IPS DF 6.9 (cell line): Measurements from ENCODE around the gene BAAT.
"Not testable (repeated sequence)": the region's sequence is repeated elsewhere in the genome, so short reads cannot be mapped to it uniquely, and the experiment has no call there.

Experiments
- DNase-seq: peaks from one replicate; pipeline ENCODE4 v3.0.0-alpha.2; 2013; ENCODE audit warnings: low read depth, low spot score
- H3K27ac ChIP-seq: one replicate; pipeline ENCODE4 v1.5.1; 2013; ENCODE audit warnings: low read length, control low read depth
- H3K27me3 ChIP-seq: 2 replicates; pipeline ENCODE4 v1.6.1; 2013; ENCODE audit warnings: mild to moderate bottlenecking, low read length; ENCODE audit not compliant: control insufficient read depth, insufficient read depth
- H3K36me3 ChIP-seq: 2 replicates; pipeline ENCODE4 v1.6.1; 2013; ENCODE audit warnings: low read length; ENCODE audit not compliant: control insufficient read depth, insufficient read depth
- H3K4me1 ChIP-seq: 2 replicates; pipeline ENCODE4 v1.6.1; 2013; ENCODE audit warnings: low read length; ENCODE audit not compliant: control insufficient read depth, insufficient read depth
- H3K4me3 ChIP-seq: 2 replicates; pipeline ENCODE4 v1.5.1; 2013; ENCODE audit warnings: mild to moderate bottlenecking, low read length
- H3K9me3 ChIP-seq: 2 replicates; pipeline ENCODE4 v1.6.1; 2013; ENCODE audit warnings: low read length, inconsistent platforms; ENCODE audit not compliant: control insufficient read depth, insufficient read depth
- whole genome bisulfite sequencing: extraction: QIAGEN DNeasy Blood & Tissue Kit; methylation state at CpG from one replicate; pipeline ENCODE4 v1.1.7; 2013; ENCODE audit warnings: mixed read lengths, missing lambda C conversion rate; ENCODE audit not compliant: insufficient read length, insufficient coverage; 5-methylcytosine and 5-hydroxymethylcytosine counted together

The BAAT gene

GRCh38 chr9:101384873-101385536, at the start of gene BAAT:
Gene BAAT (minus strand): TSS chr9:101385006. CDS start chr9:101371404, 13,602 bp downstream.
- not testable (repeated sequence) for H3K27me3 ChIP-seq, DNase-seq, H3K9me3 ChIP-seq, H3K36me3 ChIP-seq, H3K27ac ChIP-seq, H3K4me1 ChIP-seq, H3K4me3 ChIP-seq
- no CpG with 5 or more reads among the region's 11 CpGs for WGBS

- DNase-seq, result no peak
- no peaks in the 10 kb centered on the region for H3K4me1 ChIP-seq
Observed at GRCh38 chr9:101433229-101433628, 48.4 kb upstream of the BAAT start.

GRCh38 chr9:101432740-101433139, 47.9 kb upstream of the BAAT start:
- H3K4me1 ChIP-seq, result no peaks in the 10 kb centered on the region

More at GRCh38 chr9:101433229-101433628, 48.4 kb upstream of the BAAT start:
- Histone ChIP-seq H3K4me3 (no peak overlapping the region), H3K27me3 (no peaks in the 10 kb centered on the region), H3K9me3 (no peaks in the 10 kb centered on the region), H3K36me3 (no peaks in the 10 kb centered on the region), H3K27ac (no peak overlapping the region)
- WGBS, result no CpG with 5 or more reads among the region's 3 CpGs

GRCh38 chr9:101432171-101432570, 47.4 kb upstream of the BAAT start:
- Histone ChIP-seq H3K27ac (no peak overlapping the region), H3K4me1 (no peaks in the 10 kb centered on the region), H3K27me3 (no peaks in the 10 kb centered on the region), H3K9me3 (no peaks in the 10 kb centered on the region), H3K36me3 (no peaks in the 10 kb centered on the region), H3K4me3 (no peak overlapping the region)
- no peak for DNase-seq

More at GRCh38 chr9:101432740-101433139, 47.9 kb upstream of the BAAT start:
- H3K9me3 ChIP-seq, result no peaks in the 10 kb centered on the region
- H3K4me3 ChIP-seq, result no peak overlapping the region
- no peak for DNase-seq
- no peaks in the 10 kb centered on the region for H3K27me3 ChIP-seq
- no peak overlapping the region for H3K27ac ChIP-seq
- H3K36me3 ChIP-seq, result no peaks in the 10 kb centered on the region
- no CpG with 5 or more reads among the region's 1 CpG for WGBS

GRCh38 chr9:101429736-101430135, 44.9 kb upstream of the BAAT start:
- Histone ChIP-seq H3K27ac (no peak overlapping the region), H3K36me3 (no peaks in the 10 kb centered on the region), H3K4me3 (no peak overlapping the region), H3K27me3 (no peaks in the 10 kb centered on the region), H3K4me1 (no peaks in the 10 kb centered on the region), H3K9me3 (no peaks in the 10 kb centered on the region)
- DNase-seq, result no peak
- WGBS, result no CpG with 5 or more reads among the region's 7 CpGs

- no CpG with 5 or more reads among the region's 3 CpGs for WGBS
- H3K36me3 ChIP-seq, result no peaks in the 10 kb centered on the region
- H3K4me1 ChIP-seq, result no peaks in the 10 kb centered on the region
Observed at GRCh38 chr9:101428909-101429308, 44.1 kb upstream of the BAAT start.

GRCh38 chr9:101427957-101428655, 43.3 kb upstream of the BAAT start:
- Histone ChIP-seq H3K27ac (no peak overlapping the region), H3K4me3 (no peak overlapping the region)
- no CpG with 5 or more reads among the region's 3 CpGs for WGBS

More at GRCh38 chr9:101428909-101429308, 44.1 kb upstream of the BAAT start:
- Histone ChIP-seq H3K4me3 (no peak overlapping the region), H3K9me3 (no peaks in the 10 kb centered on the region), H3K27me3 (no peaks in the 10 kb centered on the region), H3K27ac (no peak overlapping the region)
- DNase-seq, result no peak

GRCh38 chr9:101427358-101427757, 42.6 kb upstream of the BAAT start:
- Histone ChIP-seq H3K36me3 (no peaks in the 10 kb centered on the region), H3K4me3 (no peak overlapping the region), H3K27ac (no peak overlapping the region), H3K27me3 (no peaks in the 10 kb centered on the region), H3K4me1 (no peaks in the 10 kb centered on the region), H3K9me3 (no peaks in the 10 kb centered on the region)
- WGBS, result no CpG with 5 or more reads among the region's 8 CpGs
- no peak for DNase-seq

More at GRCh38 chr9:101427957-101428655, 43.3 kb upstream of the BAAT start:
- Histone ChIP-seq H3K27me3 (no peaks in the 10 kb centered on the region), H3K4me1 (no peaks in the 10 kb centered on the region), H3K36me3 (no peaks in the 10 kb centered on the region), H3K9me3 (no peaks in the 10 kb centered on the region)
- no peak for DNase-seq

- no peaks in the 10 kb centered on the region for H3K36me3 ChIP-seq
- H3K27me3 ChIP-seq, result no peaks in the 10 kb centered on the region
- WGBS, result no CpG with 5 or more reads among the region's 5 CpGs
- H3K4me1 ChIP-seq, result no peaks in the 10 kb centered on the region
- H3K9me3 ChIP-seq, result no peaks in the 10 kb centered on the region
- H3K4me3 ChIP-seq, result no peak overlapping the region
- no peak overlapping the region for H3K27ac ChIP-seq
- DNase-seq, result no peak
Observed at GRCh38 chr9:101421653-101422065, 36.9 kb upstream of the BAAT start.

GRCh38 chr9:101419863-101420262, 35.1 kb upstream of the BAAT start:
- H3K9me3 ChIP-seq, result no peaks in the 10 kb centered on the region
- no CpG with 5 or more reads among the region's 2 CpGs for WGBS
- no peak for DNase-seq
- no peak overlapping the region for H3K27ac ChIP-seq
- H3K4me1 ChIP-seq, result no peaks in the 10 kb centered on the region
- H3K4me3 ChIP-seq, result no peak overlapping the region
- no peaks in the 10 kb centered on the region for H3K27me3 ChIP-seq
- H3K36me3 ChIP-seq, result no peaks in the 10 kb centered on the region
